GM19372 (cell line): ENCODE measurements around the gene DOCK2.

Experiments
- ATAC-seq: cut with Tn5 transposase; IDR thresholded peaks from one replicate; pipeline ENCODE4 v1.9.1; 2021; ENCODE audit warnings: mild to moderate bottlenecking, low read depth, moderate library complexity; ENCODE audit not compliant: unreplicated experiment

DOCK2 gene

GRCh38 chr5:169777159-169777558 is 140.1 kb downstream of the DOCK2 start:
- ATAC-seq, result no peak

GRCh38 chr5:169778622-169779596 is 141.8 kb downstream of the DOCK2 start:
- peak; percentile 89 for ATAC-seq

GRCh38 chr5:169781420-169782345 is 144.6 kb downstream of the DOCK2 start:
- ATAC-seq, result no peak

- ATAC-seq, result no peak
Observed at GRCh38 chr5:169785771-169786618, 148.9 kb downstream of the DOCK2 start.

- ATAC-seq, result no peak
Observed at GRCh38 chr5:169788168-169788567, 151.1 kb downstream of the DOCK2 start.

- no peak for ATAC-seq
Observed at GRCh38 chr5:169789417-169789940, 152.4 kb downstream of the DOCK2 start.

GRCh38 chr5:169791251-169791650 is 154.2 kb downstream of the DOCK2 start:
- no peak for ATAC-seq

GRCh38 chr5:169795338-169795737 is 158.3 kb downstream of the DOCK2 start:
- no peak for ATAC-seq

GRCh38 chr5:169796731-169797130 is 159.7 kb downstream of the DOCK2 start:
- ATAC-seq, result no peak

GRCh38 chr5:169797577-169797976 is 160.5 kb downstream of the DOCK2 start:
- no peak for ATAC-seq

- ATAC-seq, result no peak
Observed at GRCh38 chr5:169798438-169798837, 161.4 kb downstream of the DOCK2 start.

GRCh38 chr5:169798906-169799660 is 162.0 kb downstream of the DOCK2 start:
- ATAC-seq, result no peak

- ATAC-seq, result no peak
Observed at GRCh38 chr5:169801324-169801777, 164.3 kb downstream of the DOCK2 start.

- ATAC-seq, result no peak
Observed at GRCh38 chr5:169801781-169802180, 164.7 kb downstream of the DOCK2 start.

GRCh38 chr5:169803077-169803981 is 166.3 kb downstream of the DOCK2 start:
- no peak for ATAC-seq

- ATAC-seq, result no peak
Observed at GRCh38 chr5:169804861-169805260, 167.8 kb downstream of the DOCK2 start.

- peak; percentile 92 for ATAC-seq
Observed at GRCh38 chr5:169805527-169805934, 168.5 kb downstream of the DOCK2 start.
